Measurements from ENCODE around the gene IBTK.
A peak's percentile ranks its signal among the peaks of the same experiment; 100 is the strongest.
"Not testable (repeated sequence)": the region's sequence is repeated elsewhere in the genome, so short reads cannot be mapped to it uniquely, and the experiment has no call there.

Gene IBTK

GRCh38 chr6:82246802-82247504 is 591 bp downstream of the IBTK start:
- peak; percentile 39 for DNase-seq (ENCODE audit: low spot score)

DNA sequence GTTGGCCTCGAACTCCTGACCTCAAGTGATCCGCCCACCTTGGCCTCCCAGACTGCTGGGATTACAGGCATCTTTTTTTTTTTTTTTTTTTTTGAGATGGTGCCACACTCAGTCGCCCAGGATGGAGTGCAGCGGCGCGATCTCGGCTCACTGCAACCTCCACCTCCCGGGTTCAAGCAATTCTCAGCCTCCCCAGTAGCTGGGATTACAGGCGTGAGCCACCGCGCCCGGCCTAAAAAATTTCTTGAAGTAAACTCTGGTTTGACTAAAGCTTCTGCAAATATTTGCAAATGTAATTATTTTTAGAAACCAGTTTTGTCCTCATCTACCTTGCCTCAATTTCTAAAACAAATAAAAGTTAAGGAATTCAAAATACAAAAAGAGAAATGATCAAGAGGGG is 1.2 kb downstream of the IBTK start:
- DNase-seq (ENCODE audit: low spot score), result no peak

DNA sequence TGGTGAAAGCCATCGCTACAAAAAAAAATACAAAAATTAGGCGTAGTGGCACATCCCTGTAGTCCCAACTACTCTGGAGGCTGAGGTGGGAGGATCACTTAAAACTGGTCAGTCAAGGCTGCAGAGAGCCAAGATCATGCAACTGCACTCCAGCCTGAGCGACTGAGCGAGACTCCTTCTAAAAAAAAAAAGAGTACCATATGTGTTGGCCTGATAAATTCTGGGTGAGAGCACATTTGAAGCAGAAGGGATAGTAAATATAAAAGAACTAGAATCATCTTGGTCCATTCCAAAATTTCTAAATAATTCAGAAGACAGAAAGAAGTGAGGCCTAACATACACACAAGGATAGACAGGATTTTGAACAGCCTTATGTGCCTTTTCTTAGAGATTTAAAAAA is 2.2 kb downstream of the IBTK start:
- DNase-seq (ENCODE audit: low spot score), result no peak

DNA sequence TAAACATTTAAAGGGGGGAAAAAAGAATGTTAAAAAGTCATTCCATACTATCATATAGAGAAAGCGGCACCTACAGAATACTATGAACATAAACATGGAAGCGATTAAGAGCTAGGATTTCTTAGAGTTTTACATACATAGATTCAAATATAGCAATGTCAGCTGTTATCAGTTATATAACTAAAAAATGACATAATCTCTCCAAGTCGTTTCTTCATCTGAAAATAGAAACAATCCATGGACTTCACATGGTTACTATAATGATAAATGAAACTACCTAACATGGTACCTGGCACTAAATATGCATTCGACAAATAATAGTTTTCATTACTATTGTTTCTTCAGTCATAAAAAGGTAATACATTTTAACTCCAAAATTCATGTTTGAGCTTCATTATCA is 3.7 kb downstream of the IBTK start:
- DNase-seq (ENCODE audit: low spot score), result no peak

GRCh38 chr6:82240186-82240585 is 7.4 kb downstream of the IBTK start:
- DNase-seq (ENCODE audit: low spot score), result no peak

DNA sequence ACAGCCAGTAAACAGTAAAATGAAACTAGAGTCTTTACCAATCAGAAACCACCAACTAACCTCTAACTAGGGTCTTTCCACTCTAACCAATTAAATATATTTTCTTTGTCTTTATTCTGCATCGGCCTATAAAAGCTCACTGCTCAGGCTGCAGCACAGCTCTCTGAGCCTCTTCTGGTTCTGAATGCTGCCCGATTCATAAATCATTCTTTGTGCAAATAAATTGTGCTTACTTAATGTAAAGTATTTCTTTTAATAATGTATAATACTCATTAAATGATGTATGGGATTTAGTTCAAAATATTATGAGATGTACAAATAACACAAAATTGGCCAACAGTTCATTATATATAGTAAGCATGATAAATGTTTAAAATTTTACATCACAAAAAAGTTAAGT is 7.9 kb downstream of the IBTK start:
- DNase-seq (ENCODE audit: low spot score), result no peak

- no peak for DNase-seq (ENCODE audit: low spot score)
Measured at GRCh38 chr6:82237013-82237412, 10.5 kb downstream of the IBTK start.

DNA sequence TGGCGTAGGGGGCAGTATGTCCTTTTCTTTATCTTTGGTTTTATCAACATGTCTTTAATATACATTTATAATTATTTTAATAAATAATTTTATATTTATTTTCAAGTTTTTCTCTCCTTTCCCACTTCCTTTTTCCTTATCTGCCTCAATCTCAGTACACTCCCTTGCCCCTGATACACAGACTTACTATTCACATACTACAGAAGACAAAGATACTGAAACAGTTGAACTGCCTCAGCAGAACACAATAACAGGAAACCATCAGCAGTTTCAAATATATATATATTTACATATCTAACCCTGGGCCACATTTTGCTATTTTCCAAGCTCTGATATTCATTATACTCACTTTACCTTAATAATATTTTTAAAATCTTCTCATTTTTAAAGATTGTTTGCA is 19.8 kb downstream of the IBTK start:
- no peak for DNase-seq (ENCODE audit: low spot score)

DNA sequence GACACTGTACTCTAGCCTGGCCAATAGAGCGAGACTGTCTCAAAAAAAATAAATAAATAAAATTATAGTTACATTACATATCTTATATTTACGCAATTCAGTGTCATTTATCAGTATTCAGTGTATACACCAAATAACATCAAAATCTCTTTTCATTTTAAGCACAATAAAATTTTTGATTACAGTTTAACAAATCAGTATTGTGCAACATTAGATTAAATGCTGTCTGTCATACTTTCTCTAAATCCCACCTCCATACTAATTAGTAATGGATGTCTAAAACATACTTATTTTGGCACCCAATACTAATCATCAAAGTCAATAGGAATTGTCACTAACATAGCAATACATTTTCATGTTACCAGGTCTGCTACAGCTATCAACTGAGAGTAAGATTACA is 27.4 kb downstream of the IBTK start:
- DNase-seq (ENCODE audit: low spot score), result no peak

DNA sequence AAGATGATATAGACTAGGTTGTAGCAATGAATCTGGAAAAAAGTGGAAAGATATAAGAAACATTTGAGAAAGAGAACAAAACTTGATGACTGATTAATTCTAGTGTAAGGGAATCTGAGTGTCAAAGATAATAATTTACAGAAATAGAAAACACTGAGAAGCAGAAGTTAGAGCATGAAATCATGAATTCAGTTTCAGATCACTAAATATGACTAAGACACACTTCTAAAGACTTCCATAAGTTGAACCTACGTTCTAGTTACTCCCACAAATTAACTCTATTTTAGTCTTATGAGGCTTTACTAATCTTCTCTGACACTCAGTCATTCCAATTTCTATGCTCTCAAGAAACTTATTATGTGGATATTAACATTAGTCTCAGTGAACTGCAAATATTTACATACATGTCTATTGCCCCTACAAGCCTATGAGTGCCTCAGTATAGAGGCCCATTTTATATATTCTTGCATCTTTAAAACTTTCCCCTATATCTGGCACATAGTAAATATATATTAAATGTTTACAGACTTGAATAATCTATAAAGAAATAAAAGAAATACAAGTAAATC is 30.4 kb downstream of the IBTK start:
- no peak for DNase-seq (ENCODE audit: low spot score)

GRCh38 chr6:82216549-82216948 is 31.0 kb downstream of the IBTK start:
- DNase-seq (ENCODE audit: low spot score), result no peak

GRCh38 chr6:82211326-82211725 is 36.2 kb downstream of the IBTK start:
- no peak for DNase-seq (ENCODE audit: low spot score)

- DNase-seq (ENCODE audit: low spot score), result no peak
Measured at GRCh38 chr6:82208913-82209312, 38.6 kb downstream of the IBTK start.

GRCh38 chr6:82205930-82206392 is 41.6 kb downstream of the IBTK start:
- no peak for DNase-seq (ENCODE audit: low spot score)

- DNase-seq (ENCODE audit: low spot score), result no peak
Measured at GRCh38 chr6:82204020-82204419, 43.5 kb downstream of the IBTK start.

DNA sequence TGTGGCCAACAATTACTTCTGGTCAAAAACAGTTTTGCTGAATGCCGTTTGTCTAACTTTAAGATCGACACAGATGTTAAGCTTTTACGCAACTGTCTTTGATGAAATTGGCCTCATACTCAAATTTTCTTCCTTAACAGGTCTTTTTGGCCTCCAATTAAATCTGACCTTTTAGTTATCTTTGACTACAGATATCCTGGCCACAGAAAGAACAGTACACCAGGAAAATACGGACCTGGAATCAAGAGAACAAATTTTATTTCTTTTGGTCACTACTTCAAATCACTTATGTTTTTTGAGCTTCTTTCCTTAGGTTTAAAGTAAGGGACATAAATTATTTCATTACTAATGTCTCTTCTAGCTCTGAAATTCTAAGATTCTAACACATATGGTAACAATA is 49.8 kb downstream of the IBTK start:
- DNase-seq (ENCODE audit: low spot score), result no peak

- DNase-seq (ENCODE audit: low spot score), result not testable (repeated sequence)
Measured at GRCh38 chr6:82197245-82197644, 50.3 kb downstream of the IBTK start.

GRCh38 chr6:82196161-82196560 is 51.4 kb downstream of the IBTK start:
- DNase-seq (ENCODE audit: low spot score), result no peak

DNA sequence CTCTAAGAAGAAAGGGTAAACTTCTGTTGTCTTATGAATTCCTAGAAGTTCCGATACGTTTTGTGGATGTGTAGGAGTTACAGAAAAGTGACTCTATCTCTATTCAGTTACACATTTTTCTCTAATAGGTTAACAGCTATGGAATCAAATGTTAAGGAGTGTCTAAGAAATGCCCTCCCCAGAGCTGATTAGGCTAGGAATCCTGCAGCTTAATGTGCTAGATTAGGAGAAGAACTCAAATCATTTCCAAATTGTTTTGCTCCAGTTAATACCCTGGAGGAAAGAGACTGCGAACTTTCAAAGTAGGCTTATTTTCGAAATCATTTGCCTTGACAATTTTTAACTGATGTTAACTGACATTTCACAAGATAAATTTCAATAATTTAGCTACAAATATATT is 51.9 kb downstream of the IBTK start:
- DNase-seq (ENCODE audit: low spot score), result no peak

DNA sequence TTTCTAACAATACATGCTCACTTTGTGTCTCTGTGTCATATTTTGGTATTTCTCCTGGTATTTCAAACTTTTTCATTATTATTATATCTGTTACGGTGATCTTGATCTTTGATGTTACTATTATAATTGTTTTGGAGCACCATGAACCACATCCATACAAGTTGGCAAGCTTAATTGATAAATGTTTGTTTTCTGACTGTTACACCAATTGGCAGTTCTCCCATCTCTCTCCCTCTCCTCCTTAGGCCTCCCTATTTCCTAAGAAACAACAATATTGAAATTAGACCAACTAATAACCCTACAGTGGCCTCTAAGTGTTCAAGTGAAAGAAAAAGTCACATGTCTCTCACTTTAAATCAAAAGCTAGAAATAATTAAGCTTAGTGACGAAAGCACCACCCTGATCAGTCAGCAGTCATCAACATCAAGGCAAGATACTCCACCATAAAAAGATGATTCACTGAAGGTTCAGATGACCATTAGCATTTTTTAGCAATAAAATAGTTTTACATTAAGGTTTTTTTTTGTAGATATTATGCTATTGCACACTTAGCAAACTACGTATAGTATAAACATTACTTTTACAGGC is 61.5 kb downstream of the IBTK start:
- DNase-seq (ENCODE audit: low spot score), result no peak

- no peak for DNase-seq (ENCODE audit: low spot score)
Measured at GRCh38 chr6:82183642-82184282, 63.8 kb downstream of the IBTK start.

- DNase-seq (ENCODE audit: low spot score), result no peak
Measured at GRCh38 chr6:82182756-82183155, 64.8 kb downstream of the IBTK start.

- DNase-seq (ENCODE audit: low spot score), result no peak
Measured at GRCh38 chr6:82179415-82179814, 68.1 kb downstream of the IBTK start.

Data from CD4-positive, alpha-beta T cell treated with Interleukin-2 at 100 ng/mL for 4 hours (primary cell).